ENCODE measurements around the gene COBL.

GRCh38 chr7:51274001-51274400, 42.6 kb downstream of the COBL start:
- TF ChIP-seq POLR2A (IDR thresholded peaks at IDR 0.05; ENCODE audit: low read depth, low read length) (no peak), POLR2AphosphoS5 (IDR thresholded peaks at IDR 0.05; ENCODE audit: low read depth, low read length) (no peak), TAF1 (IDR thresholded peaks at IDR 0.05; ENCODE audit: low read depth, low read length) (no peak), PAX5 (IDR thresholded peaks at IDR 0.05; ENCODE audit: insufficient read depth, low read length, severe bottlenecking) (no peak)
